Measurements from ENCODE around the gene PNLIP.

DNA sequence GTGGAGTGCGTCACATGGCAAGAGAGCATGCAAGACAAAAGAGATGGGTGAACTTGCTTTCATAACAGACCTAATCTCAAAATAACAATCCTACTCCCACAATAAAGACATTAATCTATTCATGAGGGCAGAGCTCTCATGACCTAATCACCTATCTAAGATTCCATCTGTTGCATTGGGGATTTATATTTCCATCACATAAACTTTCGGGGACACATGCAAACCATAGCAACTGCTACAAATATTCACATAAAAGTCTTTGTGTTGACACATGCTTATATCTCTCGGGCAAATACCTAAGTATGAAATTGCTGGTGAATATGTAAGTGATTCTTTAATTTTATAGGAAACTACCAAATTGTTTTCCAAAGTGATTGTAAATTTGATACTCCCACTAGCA lies 29.1 kb downstream of the PNLIP start:
- TF ChIP-seq, protein P1, sequence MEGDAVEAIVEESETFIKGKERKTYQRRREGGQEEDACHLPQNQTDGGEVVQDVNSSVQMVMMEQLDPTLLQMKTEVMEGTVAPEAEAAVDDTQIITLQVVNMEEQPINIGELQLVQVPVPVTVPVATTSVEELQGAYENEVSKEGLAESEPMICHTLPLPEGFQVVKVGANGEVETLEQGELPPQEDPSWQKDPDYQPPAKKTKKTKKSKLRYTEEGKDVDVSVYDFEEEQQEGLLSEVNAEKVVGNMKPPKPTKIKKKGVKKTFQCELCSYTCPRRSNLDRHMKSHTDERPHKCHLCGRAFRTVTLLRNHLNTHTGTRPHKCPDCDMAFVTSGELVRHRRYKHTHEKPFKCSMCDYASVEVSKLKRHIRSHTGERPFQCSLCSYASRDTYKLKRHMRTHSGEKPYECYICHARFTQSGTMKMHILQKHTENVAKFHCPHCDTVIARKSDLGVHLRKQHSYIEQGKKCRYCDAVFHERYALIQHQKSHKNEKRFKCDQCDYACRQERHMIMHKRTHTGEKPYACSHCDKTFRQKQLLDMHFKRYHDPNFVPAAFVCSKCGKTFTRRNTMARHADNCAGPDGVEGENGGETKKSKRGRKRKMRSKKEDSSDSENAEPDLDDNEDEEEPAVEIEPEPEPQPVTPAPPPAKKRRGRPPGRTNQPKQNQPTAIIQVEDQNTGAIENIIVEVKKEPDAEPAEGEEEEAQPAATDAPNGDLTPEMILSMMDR (IDR thresholded peaks at IDR 0.05) = no peak
- no peak for TF ChIP-seq POLR2AphosphoS5 (IDR thresholded peaks at IDR 0.05)
